Kidney capillary endothelial cell (primary cell): Measurements from ENCODE around the gene IL18RAP.

Experiments
- DNase-seq: peaks from one replicate; pipeline ENCODE4 v3.0.0-alpha.2; 2018; ENCODE audit warnings: low spot score

IL18RAP gene

GRCh38 chr2:102460467-102460866, 37.5 kb downstream of the IL18RAP start:
- DNase-seq = no peak

GRCh38 chr2:102461188-102461587, 38.2 kb downstream of the IL18RAP start:
- DNase-seq = no peak

GRCh38 chr2:102463160-102463559, 40.2 kb downstream of the IL18RAP start:
- DNase-seq = no peak

- no peak for DNase-seq
Observed at GRCh38 chr2:102470168-102470567, 47.2 kb downstream of the IL18RAP start.

GRCh38 chr2:102473020-102473419, 50.1 kb downstream of the IL18RAP start, which contains the start of gene SLC9A4:
Gene SLC9A4 (plus strand): TSS chr2:102473226. CDS start chr2:102473760, 534 bp downstream.
- DNase-seq = peak; percentile 27

- DNase-seq = no peak
Observed at GRCh38 chr2:102473631-102474030, 50.7 kb downstream of the IL18RAP start.

GRCh38 chr2:102474785-102475184, 51.8 kb downstream of the IL18RAP start:
- DNase-seq = no peak

- no peak for DNase-seq
Observed at GRCh38 chr2:102478686-102479470, 55.9 kb downstream of the IL18RAP start.

- no peak for DNase-seq
Observed at GRCh38 chr2:102480285-102481195, 57.6 kb downstream of the IL18RAP start.

GRCh38 chr2:102481931-102482330, 59.0 kb downstream of the IL18RAP start:
- no peak for DNase-seq

GRCh38 chr2:102483086-102483485, 60.1 kb downstream of the IL18RAP start:
- DNase-seq = no peak

GRCh38 chr2:102484310-102485061, 61.5 kb downstream of the IL18RAP start:
- no peak for DNase-seq

- DNase-seq = no peak
Observed at GRCh38 chr2:102485147-102485785, 62.3 kb downstream of the IL18RAP start.

GRCh38 chr2:102486941-102487702, 64.2 kb downstream of the IL18RAP start:
- DNase-seq = no peak

GRCh38 chr2:102487761-102488462, 65.0 kb downstream of the IL18RAP start:
- no peak for DNase-seq

GRCh38 chr2:102489646-102490045, 66.7 kb downstream of the IL18RAP start:
- DNase-seq = no peak

GRCh38 chr2:102492006-102492405, 69.0 kb downstream of the IL18RAP start:
- DNase-seq = no peak

- DNase-seq = no peak
Observed at GRCh38 chr2:102494570-102494969, 71.6 kb downstream of the IL18RAP start.

GRCh38 chr2:102498414-102498813, 75.5 kb downstream of the IL18RAP start:
- no peak for DNase-seq

- no peak for DNase-seq
Observed at GRCh38 chr2:102499558-102499957, 76.6 kb downstream of the IL18RAP start.
